GM19099 (cell line): ENCODE measurements around the gene PCSK6.

Experiments
- POLR2A ChIP-seq: IDR thresholded peaks from 3 replicates; pipeline ENCODE4 v1.6.1; 2011; ENCODE audit warnings: low read depth; ENCODE audit not compliant: insufficient read length; ENCODE audit errors: extremely low read depth

The PCSK6 gene

DNA sequence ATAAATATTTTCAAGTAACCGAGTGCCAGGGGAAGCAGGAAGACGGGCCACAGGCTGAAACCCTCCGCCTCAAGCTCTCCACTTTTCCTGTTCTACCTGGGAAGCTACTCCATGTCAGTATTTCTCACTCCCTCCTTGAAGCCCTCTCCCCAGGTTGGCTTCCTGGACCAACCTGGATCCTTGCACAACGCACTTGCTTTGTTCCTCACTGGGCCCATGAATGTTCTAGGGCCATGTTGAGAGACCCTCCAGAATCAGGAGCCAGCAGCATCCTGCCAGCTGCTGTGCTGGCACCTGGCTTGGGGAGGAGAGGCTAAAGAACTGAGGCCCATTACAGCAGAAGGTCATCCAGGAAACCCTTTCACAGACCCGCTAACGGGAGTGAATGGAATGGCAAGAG is 115.2 kb downstream of the PCSK6 start:
- TF ChIP-seq POLR2A = no peak

DNA sequence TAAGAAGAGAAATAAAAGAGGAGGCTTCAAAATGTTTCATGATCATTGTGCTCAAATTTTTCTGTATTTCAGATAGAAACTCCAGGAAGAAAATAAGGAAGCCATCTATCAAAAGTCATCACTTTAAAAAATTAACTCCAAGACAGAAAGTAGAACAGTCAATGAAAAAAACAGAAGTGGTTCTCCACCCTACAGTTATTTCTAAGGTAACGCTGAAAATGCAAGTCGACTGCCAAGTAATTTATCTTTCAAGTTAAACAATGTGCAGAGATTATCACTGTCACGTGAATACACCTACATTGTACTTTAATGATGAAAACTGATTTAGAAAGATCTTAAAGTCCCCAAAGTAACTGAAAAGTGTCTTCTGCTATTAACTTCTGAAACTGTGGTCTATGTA is 115.9 kb downstream of the PCSK6 start:
- no peak for TF ChIP-seq POLR2A

DNA sequence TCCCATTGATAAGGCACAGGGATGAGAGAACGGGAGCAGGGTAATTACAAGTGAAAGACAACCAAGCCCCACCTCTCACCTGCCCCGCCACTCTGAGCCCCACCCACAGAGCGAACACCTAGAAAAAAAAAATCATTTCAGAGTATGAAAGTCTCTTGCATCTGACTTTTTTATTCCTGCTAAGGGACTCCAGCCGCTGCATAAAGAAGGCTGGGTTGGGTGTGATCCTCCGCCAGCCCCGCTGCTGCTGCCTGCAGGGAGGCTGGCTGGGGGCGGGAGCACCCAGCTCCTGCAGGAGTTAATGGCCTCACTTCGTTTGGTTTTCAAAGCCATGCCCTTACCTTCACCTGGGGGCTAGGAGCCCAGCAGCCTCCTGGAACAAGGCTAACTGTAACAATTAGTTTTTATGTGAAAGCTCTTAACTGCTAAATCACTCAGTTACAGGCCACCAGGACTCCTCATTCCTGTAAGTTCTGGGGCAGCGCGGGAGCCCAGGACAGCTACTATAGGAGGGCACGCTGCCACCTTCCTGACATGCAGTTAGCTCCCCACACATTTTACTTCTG is 116.5 kb downstream of the PCSK6 start:
- TF ChIP-seq POLR2A = no peak

DNA sequence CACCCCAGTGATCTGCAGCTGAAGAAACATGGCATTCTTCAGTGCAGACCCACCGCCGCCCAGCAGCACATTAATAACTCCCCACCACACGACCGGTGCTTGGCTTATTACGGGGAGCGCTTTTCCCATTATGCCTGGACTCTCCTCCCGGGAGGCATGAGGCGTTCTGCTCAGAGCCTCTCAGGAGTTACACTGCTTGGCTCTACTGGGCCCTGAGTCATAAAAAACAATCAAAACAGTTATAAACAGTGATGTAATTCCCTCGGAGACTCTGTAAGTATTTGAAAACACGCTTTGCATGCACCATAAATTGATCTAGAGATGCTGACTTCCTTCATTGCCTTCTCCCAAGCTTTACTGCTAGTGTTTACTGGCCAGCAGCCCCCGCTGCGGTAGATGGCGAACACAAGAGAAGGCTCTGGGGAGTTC is 117.3 kb downstream of the PCSK6 start:
- TF ChIP-seq POLR2A = no peak

DNA sequence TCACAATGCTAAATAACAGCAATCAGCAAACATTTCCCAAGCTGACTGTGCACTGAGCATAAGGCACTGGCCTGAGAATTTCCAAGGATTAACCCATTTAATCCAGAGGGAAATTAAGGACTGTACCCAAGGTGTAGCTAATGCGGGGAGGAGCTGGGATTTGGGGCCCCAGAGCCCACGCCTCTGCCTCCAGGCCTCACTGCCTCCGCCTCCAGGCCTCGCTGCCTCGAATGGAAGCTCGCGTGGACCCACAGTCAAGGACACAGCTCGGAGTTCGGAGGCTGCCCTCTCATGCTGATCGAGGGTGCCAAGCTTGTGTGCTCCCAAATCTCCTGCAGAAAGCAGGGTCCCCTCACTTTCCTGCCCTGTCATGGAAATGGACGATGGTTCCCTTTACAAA is 118.0 kb downstream of the PCSK6 start:
- TF ChIP-seq POLR2A = no peak

DNA sequence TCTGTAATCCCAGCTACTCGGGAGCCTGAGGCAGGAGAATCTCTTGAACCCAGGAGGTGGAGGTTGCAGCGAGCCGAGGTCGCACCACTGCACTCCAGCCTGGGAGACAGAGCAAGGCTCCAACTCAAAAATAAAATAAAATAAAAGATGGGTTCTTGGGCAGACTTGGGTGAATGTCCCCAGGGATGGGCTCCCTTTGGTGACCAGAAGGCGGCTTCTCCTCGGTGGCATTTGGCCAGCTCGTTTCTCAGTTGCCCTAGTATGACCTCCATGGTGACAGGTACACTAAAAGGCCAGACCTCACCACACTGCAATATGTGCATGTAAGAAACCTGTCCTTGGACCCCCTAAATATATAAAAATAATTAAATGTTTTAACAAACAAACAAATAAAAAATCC is 118.4 kb downstream of the PCSK6 start:
- TF ChIP-seq POLR2A = no peak

DNA sequence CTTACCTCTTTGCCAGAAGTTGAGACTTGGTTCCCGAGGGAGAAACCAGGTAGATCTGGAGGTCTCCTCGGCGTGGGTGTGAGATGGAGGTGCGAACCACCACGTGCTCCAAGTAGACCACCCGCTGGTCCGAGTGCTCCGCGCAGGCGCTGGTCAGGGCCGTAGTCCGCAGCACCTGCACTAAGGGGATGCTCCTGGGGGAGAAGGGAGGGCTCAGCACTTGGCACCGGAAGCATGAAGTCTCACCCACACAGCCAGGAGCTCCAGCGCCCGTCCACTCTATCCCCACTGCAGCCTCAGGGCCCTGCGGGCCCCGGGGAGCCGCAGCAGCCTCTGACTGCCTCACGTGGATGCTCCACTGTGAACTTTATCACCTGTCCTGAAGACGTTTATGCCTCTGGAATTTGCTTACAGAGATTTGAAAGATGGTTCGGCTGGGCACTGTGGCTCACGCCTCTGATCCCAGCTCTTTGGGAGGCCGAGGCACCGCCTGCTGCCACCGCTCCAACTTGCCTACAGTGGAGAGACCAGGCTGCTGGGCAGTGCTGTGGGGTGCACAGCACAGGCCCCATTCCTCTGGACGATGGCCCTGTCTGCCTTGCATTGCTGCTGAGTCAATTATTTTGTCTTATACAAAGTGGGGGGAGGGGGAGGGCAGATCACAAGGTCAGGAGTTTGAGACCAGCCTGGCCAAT is 119.0 kb downstream of the PCSK6 start:
- no peak for TF ChIP-seq POLR2A

DNA sequence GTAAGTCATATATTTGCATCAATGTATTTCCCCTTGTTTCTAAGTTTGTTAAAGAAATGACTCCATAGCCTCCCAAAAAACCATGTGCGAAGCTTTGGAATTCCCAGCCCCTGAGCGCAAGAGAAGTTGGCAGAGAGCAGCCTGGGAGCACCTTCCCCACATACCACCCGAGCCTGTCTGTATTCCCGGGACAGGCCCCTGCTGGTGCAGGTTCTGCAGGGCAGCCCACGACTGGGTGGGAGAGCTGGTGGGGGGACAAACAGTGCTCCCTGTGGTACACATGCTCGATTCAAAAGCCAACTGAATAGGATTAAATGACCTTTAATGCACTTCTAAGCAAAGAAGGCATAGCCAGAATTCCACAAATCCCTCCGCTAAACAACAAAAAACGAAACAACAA is 119.8 kb downstream of the PCSK6 start:
- TF ChIP-seq POLR2A = no peak

DNA sequence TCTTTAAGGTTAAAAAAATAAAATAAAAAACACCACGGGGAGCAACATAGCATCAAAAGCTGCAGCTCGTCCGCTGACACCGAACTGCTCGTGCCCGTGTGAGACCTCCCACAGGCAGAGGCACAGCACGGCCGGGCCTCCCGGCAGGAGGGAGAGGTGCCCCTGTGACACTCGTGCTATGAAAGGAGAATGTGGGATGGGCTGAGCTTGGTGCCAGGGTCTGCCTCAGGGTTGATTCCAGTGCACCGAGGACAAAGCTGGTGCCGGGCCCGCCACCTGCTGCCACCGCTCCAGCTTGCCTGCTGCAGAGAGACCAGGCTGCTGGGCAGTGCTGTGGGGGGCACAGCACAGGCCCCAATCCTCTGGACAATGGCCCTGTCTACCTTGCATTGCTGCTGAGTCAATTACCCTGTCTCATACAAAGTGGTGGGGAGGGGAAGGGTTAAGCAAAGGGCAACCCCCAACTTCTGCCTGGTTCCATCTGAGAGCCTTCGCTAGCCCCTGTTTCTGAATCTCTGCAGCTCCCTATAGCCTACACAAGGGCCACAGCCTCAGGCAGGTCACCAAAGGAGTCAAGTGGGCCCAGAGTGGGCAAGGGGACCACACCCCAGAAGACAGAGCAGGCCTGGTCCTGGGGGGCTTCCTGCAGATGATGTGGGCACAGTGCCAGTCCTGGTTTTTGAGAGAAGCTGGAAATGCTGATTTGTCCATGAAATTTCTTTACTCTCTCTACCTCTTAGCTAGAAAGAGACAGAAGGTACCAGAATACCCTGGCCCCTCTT is 120.5 kb downstream of the PCSK6 start:
- TF ChIP-seq POLR2A = no peak

DNA sequence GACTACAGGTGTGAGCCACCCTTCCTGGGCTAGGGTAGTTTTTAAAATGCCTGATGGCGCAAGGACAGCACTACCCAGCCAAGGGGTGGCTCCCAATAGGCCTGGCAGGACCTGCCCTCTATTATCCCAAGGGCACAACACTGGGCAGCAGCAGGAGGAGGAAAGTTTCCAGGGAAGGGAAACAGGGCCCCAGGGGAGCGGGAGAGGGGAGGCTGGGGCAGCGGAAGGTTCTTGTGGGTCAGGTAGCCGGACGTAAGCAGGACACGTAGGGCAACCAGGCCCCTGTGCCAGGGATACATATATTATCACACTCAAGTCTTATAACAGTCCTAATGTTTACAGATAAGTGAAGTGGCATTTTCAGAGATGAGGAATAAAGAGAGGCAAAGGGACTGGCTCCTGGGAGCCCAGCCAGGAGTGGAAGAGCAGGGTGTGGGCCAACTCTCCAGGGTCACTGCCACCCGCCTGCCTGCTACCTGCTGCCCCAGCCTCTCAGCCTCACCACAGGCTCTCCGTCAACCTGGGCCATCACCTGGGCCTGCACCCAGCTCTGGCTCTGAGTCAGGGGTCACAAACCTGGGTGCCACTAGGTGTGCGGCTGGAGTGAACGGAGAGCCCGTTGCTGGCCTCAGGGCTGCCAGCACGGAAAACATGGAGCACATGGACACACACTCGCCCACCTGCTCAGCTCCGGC is 121.3 kb downstream of the PCSK6 start:
- TF ChIP-seq POLR2A = no peak

DNA sequence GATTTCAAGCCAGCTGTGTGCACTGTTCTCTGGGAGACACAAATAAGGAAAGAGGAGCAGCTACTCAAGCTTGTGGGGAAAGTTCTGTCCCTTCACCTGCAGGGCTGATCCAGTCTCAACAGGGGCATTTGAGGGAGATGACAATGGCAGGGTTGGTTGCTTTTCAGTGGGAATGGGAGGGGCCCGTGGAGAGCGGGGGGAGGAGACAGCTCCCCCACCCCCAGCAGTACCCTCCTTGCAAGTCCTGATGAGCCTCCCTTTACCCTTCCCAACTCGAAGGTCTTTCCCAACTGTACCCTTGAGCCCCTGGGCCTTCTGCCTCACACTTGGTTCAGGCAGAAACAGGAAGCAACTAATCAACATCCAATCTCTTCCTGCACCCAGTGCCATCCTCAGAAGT is 122.7 kb downstream of the PCSK6 start:
- no peak for TF ChIP-seq POLR2A

DNA sequence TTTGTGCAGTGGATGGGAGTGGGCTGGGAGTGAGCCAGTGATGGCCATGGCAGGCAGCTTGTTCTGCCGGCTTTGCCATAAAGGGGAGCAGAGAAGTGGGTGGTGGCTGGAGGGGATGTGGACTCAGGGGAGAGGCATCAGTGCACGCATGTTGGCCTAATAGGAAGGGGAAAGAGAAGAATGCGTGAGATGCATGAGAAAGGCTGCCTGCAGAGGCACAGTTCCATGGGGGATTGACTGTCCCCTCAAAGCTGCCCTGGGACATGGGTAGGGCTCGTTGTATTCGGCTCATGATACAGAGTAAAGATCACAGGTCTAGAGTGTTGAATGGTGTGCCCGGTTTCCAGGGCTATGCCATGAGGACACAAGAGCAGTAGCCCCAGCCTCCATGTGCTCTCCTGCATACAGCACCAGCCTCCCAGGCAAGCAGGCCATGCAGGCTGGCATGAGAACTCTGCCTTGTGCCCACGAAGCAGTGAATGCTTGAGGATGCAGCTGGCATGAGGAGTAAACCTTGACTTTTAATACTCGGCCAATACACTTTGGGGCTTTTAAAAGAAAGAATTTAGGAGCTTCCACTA is 126.4 kb downstream of the PCSK6 start:
- no peak for TF ChIP-seq POLR2A

DNA sequence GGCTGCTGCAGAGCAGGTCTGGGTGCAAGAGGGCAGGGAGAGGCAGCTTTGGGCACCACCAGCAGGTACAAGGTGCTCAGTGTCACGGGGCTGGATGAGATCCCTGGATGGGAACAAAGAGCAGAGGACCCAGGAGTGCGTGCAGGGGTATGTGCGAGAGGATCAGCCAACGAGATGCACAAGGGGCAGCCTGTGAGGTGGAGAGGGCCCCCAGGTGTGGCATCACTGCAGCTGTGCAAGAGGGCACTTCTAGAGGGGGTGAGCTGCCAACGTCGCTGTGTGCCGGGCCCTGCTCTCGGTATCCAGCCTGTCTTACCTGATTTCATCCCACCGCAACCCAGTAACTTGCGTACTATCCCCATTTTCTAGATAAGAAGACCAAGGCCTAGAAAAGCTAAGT is 127.1 kb downstream of the PCSK6 start:
- TF ChIP-seq POLR2A = no peak

DNA sequence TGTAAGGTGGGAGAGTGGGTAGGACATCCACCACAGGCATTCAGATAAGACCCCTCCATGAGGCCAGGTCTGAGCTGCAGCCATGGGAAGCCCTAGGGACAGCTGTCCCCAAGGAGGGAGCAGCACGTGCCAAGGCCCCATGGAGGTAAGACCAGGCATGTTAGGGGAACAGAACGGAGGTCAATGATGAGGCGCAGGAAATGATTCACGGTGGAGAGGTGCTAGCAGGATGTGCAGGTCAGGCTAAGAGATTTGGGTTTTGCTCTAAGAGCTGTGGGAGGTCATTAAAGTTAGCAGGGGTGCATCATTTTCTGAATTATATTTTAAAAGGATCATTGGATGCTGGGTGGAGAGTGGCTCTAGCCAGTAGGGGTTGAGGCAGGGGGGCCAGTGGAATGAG is 128.1 kb downstream of the PCSK6 start:
- TF ChIP-seq POLR2A = no peak

DNA sequence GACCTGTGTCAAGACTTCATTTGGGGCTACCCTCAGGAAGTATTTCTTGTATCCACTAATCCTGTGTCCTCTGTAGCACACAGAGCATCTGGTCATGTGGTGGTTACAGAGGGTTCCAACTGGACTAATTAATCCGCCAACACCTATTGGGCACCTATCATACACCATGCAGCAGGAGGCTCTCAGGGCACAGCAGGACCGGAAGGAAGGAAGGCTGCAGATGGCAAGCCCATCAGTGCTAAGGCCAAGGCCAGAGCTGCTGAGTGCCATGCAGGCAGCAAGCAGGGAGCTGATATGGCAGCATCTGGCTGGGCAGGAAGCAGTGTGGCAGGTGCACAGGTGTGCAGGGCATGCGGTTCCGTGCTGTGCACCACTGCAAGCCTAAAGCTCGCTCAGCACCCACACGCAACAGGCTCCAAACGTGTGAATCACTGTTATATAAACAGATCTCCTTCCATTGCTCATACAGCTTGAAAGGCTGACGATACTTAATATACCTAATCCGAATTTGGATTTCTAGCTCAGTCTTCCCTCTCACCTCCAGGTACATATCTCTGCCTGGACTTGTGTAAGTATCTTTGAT is 130.1 kb downstream of the PCSK6 start:
- TF ChIP-seq POLR2A = no peak

DNA sequence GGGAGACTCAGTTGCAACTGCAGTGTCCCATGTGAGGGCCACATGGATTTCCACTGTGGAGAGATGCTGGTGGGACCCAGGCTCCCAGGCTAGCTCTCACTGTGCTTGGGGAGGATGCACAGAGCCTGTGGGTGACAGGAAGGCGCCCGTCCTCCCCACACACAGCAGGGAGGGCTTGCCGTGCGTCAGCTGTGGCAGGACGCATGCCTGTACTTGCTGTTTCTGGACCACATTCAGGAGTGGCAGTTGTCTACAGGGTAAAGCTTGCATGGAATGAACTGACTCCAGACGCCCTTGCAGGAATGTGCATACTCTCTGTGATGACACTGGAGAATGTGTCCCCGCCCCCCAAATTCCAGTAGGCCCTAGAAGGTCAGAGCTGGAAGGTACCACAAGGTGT is 130.6 kb downstream of the PCSK6 start:
- TF ChIP-seq POLR2A = no peak

DNA sequence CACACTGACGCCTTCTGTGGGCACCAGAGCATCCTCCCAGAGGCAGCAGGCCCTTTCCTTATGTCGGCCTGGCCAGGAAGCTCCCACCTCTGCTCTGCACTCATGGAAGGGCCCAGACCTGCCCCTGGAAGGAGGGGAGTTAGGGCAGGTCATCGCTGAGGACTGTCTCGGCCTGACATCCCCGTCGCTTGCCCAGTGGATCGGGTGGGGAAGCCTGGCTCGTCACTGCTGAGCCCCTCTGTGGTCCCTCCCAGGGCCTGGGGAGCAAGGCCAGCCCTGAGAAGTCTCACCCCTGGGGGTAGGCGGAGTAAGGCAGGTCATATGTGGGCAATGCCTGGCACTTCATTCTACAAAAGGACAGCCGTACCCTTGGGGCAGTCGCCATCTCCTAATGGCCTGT is 131.6 kb downstream of the PCSK6 start:
- no peak for TF ChIP-seq POLR2A
